ENCODE results near the gene LAMTOR1. TPM values are rescaled to one million over a fixed set of nuclear protein-coding genes. Genes with fewer than 3 reads are reported as not detected.
"Not testable (repeated sequence)": the region's sequence is repeated elsewhere in the genome, so short reads cannot be mapped to it uniquely, and the experiment has no call there.

LAMTOR1 gene
- total and polyA plus RNA-seq, 2 of the 8 experiments (the other 6 are each of a cell fraction or from before 2014, with no cell fraction given) = 82.1 to 160 TPM

DNA sequence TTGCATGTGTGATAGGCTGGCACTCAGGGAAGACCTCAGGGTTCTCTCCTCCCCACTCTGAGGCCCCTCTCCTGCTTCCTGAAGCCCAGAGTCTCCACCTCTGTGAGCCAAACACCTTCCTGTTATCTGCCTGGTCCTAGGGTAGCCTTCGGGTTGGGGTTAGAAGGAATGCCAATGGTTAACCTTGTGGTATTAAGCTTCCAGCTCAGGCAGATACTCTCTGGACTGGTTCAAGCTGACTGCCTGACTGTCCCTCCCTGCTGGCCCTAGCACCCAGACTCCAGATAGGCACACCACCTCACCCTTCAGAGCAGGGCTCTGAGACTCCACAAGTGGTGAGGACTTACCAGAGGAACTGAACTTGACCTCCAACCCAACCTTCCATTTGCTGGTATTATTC, 39.4 kb upstream of the LAMTOR1 start:
- H3K36me3 ChIP-seq (ENCODE audit: control insufficient read depth in 2 of 4, insufficient read depth in 4 of 4, low read length in 3 of 4); POLR2A ChIA-PET (ENCODE audit: partially characterized antibody); H4K8ac ChIP-seq (ENCODE audit: extremely low read depth, insufficient read depth, low read length); H3K56ac ChIP-seq (replicated peaks; ENCODE audit: insufficient read length, low read depth, low read length); H3K18ac ChIP-seq (ENCODE audit: extremely low read depth, low read length); H3K4ac ChIP-seq (replicated peaks; ENCODE audit: insufficient read length, low read depth, low read length); H4K91ac ChIP-seq (replicated peaks; ENCODE audit: insufficient read length, low read length); H3K9me3 ChIP-seq (ENCODE audit: insufficient read depth in 2 of 2, low read depth in 1 of 2, low read length in 1 of 2); H3K14ac ChIP-seq (ENCODE audit: insufficient read length); H4K20me1 ChIP-seq (replicated peaks in 1 of 2; ENCODE audit: control insufficient read depth in 1 of 2, insufficient read depth in 2 of 2, low read length in 2 of 2); H3K4me1 ChIP-seq (replicated peaks in 1 of 4; ENCODE audit: control insufficient read depth in 3 of 4, insufficient read depth in 4 of 4, low read length in 3 of 4); H2BK5ac ChIP-seq (ENCODE audit: low read depth, low read length); H3K79me1 ChIP-seq (ENCODE audit: low read depth, low read length); H3K23ac ChIP-seq (ENCODE audit: insufficient read length); H3K23me2 ChIP-seq (ENCODE audit: low read depth, low read length); DNase-seq (ENCODE audit: low read depth in 1 of 2, low spot score in 2 of 2); H4K5ac ChIP-seq (ENCODE audit: insufficient read length, low read depth, low read length); H2BK12ac ChIP-seq (ENCODE audit: low read depth, low read length); H3K9ac ChIP-seq (replicated peaks in 1 of 4; ENCODE audit: extremely low read depth in 1 of 4, low read depth in 3 of 4, low read length in 3 of 4); H2AFZ ChIP-seq (ENCODE audit: low read length); H3K79me2 ChIP-seq (ENCODE audit: control insufficient read depth in 1 of 2, insufficient read depth in 2 of 2, low read length in 2 of 2); H2BK15ac ChIP-seq (ENCODE audit: low read length); H3K4me3 ChIP-seq (ENCODE audit: extremely low read depth in 1 of 4, insufficient read depth in 2 of 4, low read depth in 3 of 4, low read length in 4 of 4); H2BK20ac ChIP-seq (ENCODE audit: low read length); H3K27me3 ChIP-seq (replicated peaks in 1 of 4; ENCODE audit: control insufficient read depth in 3 of 4, extremely low read depth in 1 of 4, insufficient read depth in 3 of 4, low read length in 3 of 4); H3K27ac ChIP-seq (ENCODE audit: low read depth, low read length); H2BK120ac ChIP-seq (replicated peaks; ENCODE audit: low read depth, low read length); H3K4me2 ChIP-seq (ENCODE audit: insufficient read depth in 1 of 2, low read depth in 2 of 2, low read length in 2 of 2); H2AK5ac ChIP-seq (ENCODE audit: low read depth, low read length); FAIRE-seq: not testable (repeated sequence)
- CTCF ChIA-PET (ENCODE audit: partially characterized antibody) = interaction anchor here (1.0 to 3.9 kb wide), 10 partner anchors 9 to 287 kb away, joined by 3 to 71 read pairs (median 8); no protein-coding TSS in a partner anchor
- WGBS, 2 experiments (ENCODE audit: extremely low coverage in 1 of 2, insufficient coverage in 1 of 2, insufficient read length in 1 of 2, insufficient replicate concordance in 2 of 2, low coverage in 1 of 2, low lambda C conversion rate in 2 of 2, missing lambda C conversion rate in 1 of 2) = 92% methylated on average over 1 of the region's 1 CpG; no CpG with 5 or more reads in 1 of the 2 experiments

DNA sequence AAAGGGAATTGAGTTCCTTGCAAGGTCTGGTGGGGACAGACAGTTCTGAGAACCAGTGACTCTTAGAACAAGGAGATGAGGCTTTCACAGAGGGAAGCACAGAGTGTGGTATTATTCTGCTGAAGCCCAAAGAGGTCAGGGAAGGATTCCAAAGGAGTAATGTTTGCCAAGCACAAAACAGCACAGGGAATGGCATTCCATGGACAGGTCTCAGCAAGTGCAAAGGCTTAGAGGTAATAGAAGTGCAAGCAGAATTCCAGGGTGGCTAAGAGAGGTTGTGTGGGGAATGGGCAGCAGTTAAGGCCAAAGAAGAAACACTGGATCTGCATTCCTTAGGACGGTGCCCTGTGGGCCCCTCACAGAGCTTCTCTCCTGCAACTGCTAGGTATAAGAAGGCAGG, 39.0 kb upstream of the LAMTOR1 start:
- H3K14ac ChIP-seq (ENCODE audit: insufficient read length); H2BK12ac ChIP-seq (ENCODE audit: low read depth, low read length); H4K20me1 ChIP-seq (replicated peaks in 1 of 2; ENCODE audit: control insufficient read depth in 1 of 2, insufficient read depth in 2 of 2, low read length in 2 of 2); H3K9me3 ChIP-seq (ENCODE audit: insufficient read depth in 2 of 2, low read depth in 1 of 2, low read length in 1 of 2); DNase-seq (ENCODE audit: low read depth in 1 of 2, low spot score in 2 of 2); H3K4me3 ChIP-seq (ENCODE audit: extremely low read depth in 1 of 4, insufficient read depth in 2 of 4, low read depth in 3 of 4, low read length in 4 of 4); H3K9ac ChIP-seq (replicated peaks in 1 of 4; ENCODE audit: extremely low read depth in 1 of 4, low read depth in 3 of 4, low read length in 3 of 4); H3K4ac ChIP-seq (replicated peaks; ENCODE audit: insufficient read length, low read depth, low read length); H2BK20ac ChIP-seq (ENCODE audit: low read length); H4K8ac ChIP-seq (ENCODE audit: extremely low read depth, insufficient read depth, low read length); H2BK5ac ChIP-seq (ENCODE audit: low read depth, low read length); H3K27ac ChIP-seq (ENCODE audit: low read depth, low read length); H2AFZ ChIP-seq (ENCODE audit: low read length); H3K4me1 ChIP-seq (replicated peaks in 1 of 4; ENCODE audit: control insufficient read depth in 3 of 4, insufficient read depth in 4 of 4, low read length in 3 of 4); H2BK15ac ChIP-seq (ENCODE audit: low read length); H3K4me2 ChIP-seq (ENCODE audit: insufficient read depth in 1 of 2, low read depth in 2 of 2, low read length in 2 of 2); POLR2A ChIA-PET (ENCODE audit: partially characterized antibody); H3K79me2 ChIP-seq (ENCODE audit: control insufficient read depth in 1 of 2, insufficient read depth in 2 of 2, low read length in 2 of 2); H3K23ac ChIP-seq (ENCODE audit: insufficient read length); H2AK5ac ChIP-seq (ENCODE audit: low read depth, low read length); H3K79me1 ChIP-seq (ENCODE audit: low read depth, low read length); H3K56ac ChIP-seq (replicated peaks; ENCODE audit: insufficient read length, low read depth, low read length); H3K23me2 ChIP-seq (ENCODE audit: low read depth, low read length); H2BK120ac ChIP-seq (replicated peaks; ENCODE audit: low read depth, low read length); H3K27me3 ChIP-seq (replicated peaks in 1 of 4; ENCODE audit: control insufficient read depth in 3 of 4, extremely low read depth in 1 of 4, insufficient read depth in 3 of 4, low read length in 3 of 4); FAIRE-seq; H4K91ac ChIP-seq (replicated peaks; ENCODE audit: insufficient read length, low read length); H4K5ac ChIP-seq (ENCODE audit: insufficient read length, low read depth, low read length); H3K36me3 ChIP-seq (ENCODE audit: control insufficient read depth in 2 of 4, insufficient read depth in 4 of 4, low read length in 3 of 4); H3K18ac ChIP-seq (ENCODE audit: extremely low read depth, low read length): not testable (repeated sequence)
- 86% methylated on average over 1 of the region's 1 CpG; no CpG with 5 or more reads in 1 of the 2 experiments for WGBS, 2 experiments (ENCODE audit: extremely low coverage in 1 of 2, insufficient coverage in 1 of 2, insufficient read length in 1 of 2, insufficient replicate concordance in 2 of 2, low coverage in 1 of 2, low lambda C conversion rate in 2 of 2, missing lambda C conversion rate in 1 of 2)
- CTCF ChIA-PET (ENCODE audit: partially characterized antibody) = interaction anchor here (1.4 to 3.9 kb wide), 3 partner anchors 15 to 117 kb away, joined by 5 to 71 read pairs (median 14); no protein-coding TSS in a partner anchor
